ENCODE measurements around the gene OR52M1. TPM values are rescaled to one million over a fixed set of nuclear protein-coding genes. Genes with fewer than 3 reads are reported as not detected.

Gene OR52M1
- total and polyA plus RNA-seq, 2 of the 13 experiments (the other 11 are each of a cell fraction or from before 2014, with no cell fraction given): not detected

- Histone ChIP-seq H3K4me2 (ENCODE audit: low read depth, low read length) (no peak overlapping the region), H4K20me1 (ENCODE audit: insufficient read depth, low read length) (no peaks in the 10 kb centered on the region), H2AFZ (ENCODE audit: low read length) (no peak overlapping the region), H3K27me3 (ENCODE audit: control insufficient read depth in 1 of 2, insufficient read depth in 2 of 2, low read length in 2 of 2) (peaks cover 0 to 47% of the 10 kb centered on the region in 2 experiments; a peak in 4 of 5 replicates), H3K9ac (ENCODE audit: insufficient read depth, low read depth, low read length) (no peak overlapping the region), H3K4me1 (ENCODE audit: insufficient read depth, low read length) (no peaks in the 10 kb centered on the region), H3K27ac (ENCODE audit: extremely low read length, insufficient read depth, low read length) (no peak overlapping the region), H3K36me3 (replicated peaks in 1 of 2; ENCODE audit: control insufficient read depth in 1 of 2, insufficient read depth in 2 of 2, low read length in 2 of 2) (no peaks in the 10 kb centered on the region), H3K79me2 (ENCODE audit: insufficient read depth, low read length) (no peaks in the 10 kb centered on the region), H3K9me3 (ENCODE audit: low read length) (no peaks in the 10 kb centered on the region), H3K4me3 (replicated peaks in 1 of 3; ENCODE audit: insufficient read depth in 1 of 3, low read depth in 2 of 3, low read length in 3 of 3) (no peak overlapping the region)
- DNase-seq (ENCODE audit: low spot score) (no peak), FAIRE-seq (no peak), ATAC-seq (no peak)
- POLR2A ChIA-PET: no interaction called here
- TF ChIP-seq ZNF274 (CRISPR knock-in tag; IDR thresholded peaks at IDR 0.05) (no peak), TAF15 (IDR thresholded peaks at IDR 0.05; ENCODE audit: low read depth, low read length, poor library complexity, severe bottlenecking) (no peak), NR0B2 (CRISPR knock-in tag; IDR thresholded peaks at IDR 0.05) (no peak), ARHGAP35 (CRISPR knock-in tag; IDR thresholded peaks at IDR 0.05; ENCODE audit: borderline replicate concordance) (no peak), RBM39 (IDR thresholded peaks at IDR 0.05; ENCODE audit: low read depth, low read length, poor library complexity, severe bottlenecking) (no peak), DZIP1 (CRISPR knock-in tag; IDR thresholded peaks at IDR 0.05) (no peak), DR1 (CRISPR knock-in tag; IDR thresholded peaks at IDR 0.05) (no peak), ZNF17 (CRISPR knock-in tag; IDR thresholded peaks at IDR 0.05) (no peak), ATAD3A (CRISPR knock-in tag; IDR thresholded peaks at IDR 0.05) (no peak), ZFP62 (CRISPR knock-in tag; IDR thresholded peaks at IDR 0.05) (no peak), ZNF34 (CRISPR knock-in tag; IDR thresholded peaks at IDR 0.05; ENCODE audit: borderline replicate concordance) (no peak), CEBPB (IDR thresholded peaks at IDR 0.05; ENCODE audit: borderline replicate concordance, low read depth, low read length) (no peak), POLR2AphosphoS5 (IDR thresholded peaks at IDR 0.05; ENCODE audit: low read depth, low read length) (no peak), PLRG1 (conservative IDR thresholded peaks at IDR 0.05) (no peak), SCMH1 (CRISPR knock-in tag; IDR thresholded peaks at IDR 0.05; ENCODE audit: borderline replicate concordance) (no peak)
- in situ Hi-C loops (cut with HindIII; ENCODE audit: extremely low pct_ligation_motif_present, low pct_unique_long_range_greater_than_20kb): no loop called here
- no TSS peak for BruUV-seq (replicated peaks)
- intact Hi-C loops (cut with micrococcal nuclease; ENCODE audit: unreplicated experiment): no loop called here
- CTCF ChIA-PET (ENCODE audit: low intra/inter-chr PET ratio, low total read pairs): no interaction called here
- 19% methylated on average over 15 of the region's 15 CpGs for WGBS (ENCODE audit: low lambda C conversion rate)
Observed at GRCh38 chr11:4496557-4497248, 48.3 kb upstream of the OR52M1 start.

Measured in HepG2 (cell line).